H9 (cell line): ENCODE results near the gene DYRK1A. TPM values are rescaled to one million over a fixed set of nuclear protein-coding genes. Genes with fewer than 3 reads are reported as not detected.
A peak's percentile ranks its signal among the peaks of the same experiment; 100 is the strongest.

Source experiments
- DNase-seq: peaks from one replicate; pipeline ENCODE4 v3.0.0-alpha.2; 2017
- H2AFZ ChIP-seq: one replicate; pipeline ENCODE4 v1.6.1; 2013; ENCODE audit warnings: mild to moderate bottlenecking, low read length, control low read depth, moderate library complexity
- H2AK5ac ChIP-seq: 2 replicates; pipeline ENCODE4 v1.6.1; 2013; ENCODE audit warnings: low read length, control low read depth, mixed read lengths; ENCODE audit not compliant: insufficient read length
- H2BK120ac ChIP-seq: one replicate; pipeline ENCODE4 v1.6.1; 2013; ENCODE audit warnings: low read depth, mild to moderate bottlenecking, low read length, control low read depth, inconsistent platforms; ENCODE audit not compliant: poor library complexity, severe bottlenecking
- H2BK12ac ChIP-seq: 2 replicates; pipeline ENCODE4 v1.6.1; 2013; ENCODE audit warnings: low read length, control low read depth, mixed read lengths, low read depth; ENCODE audit not compliant: insufficient read length
- H2BK15ac ChIP-seq: 2 replicates; pipeline ENCODE4 v1.6.1; 2013; ENCODE audit warnings: low read depth, low read length, control low read depth
- H2BK20ac ChIP-seq: one replicate; pipeline ENCODE4 v1.6.1; 2013; ENCODE audit warnings: low read depth, mild to moderate bottlenecking, low read length, control low read depth, inconsistent platforms; ENCODE audit not compliant: poor library complexity, severe bottlenecking
- H2BK5ac ChIP-seq: 2 replicates; pipeline ENCODE4 v1.6.1; 2013; ENCODE audit warnings: low read length, control low read depth, mixed read lengths; ENCODE audit not compliant: insufficient read length
- H3K14ac ChIP-seq: 2 replicates; pipeline ENCODE4 v1.6.1; 2013; ENCODE audit warnings: low read length, control low read depth; ENCODE audit not compliant: insufficient read depth
- H3K18ac ChIP-seq: 2 replicates; pipeline ENCODE4 v1.6.1; 2013; ENCODE audit warnings: low read depth, mild to moderate bottlenecking, mixed read lengths, low read length, control low read depth; ENCODE audit not compliant: insufficient read length
- H3K23ac ChIP-seq: 2 replicates; pipeline ENCODE4 v1.6.1; 2013; ENCODE audit warnings: low read length, control low read depth, mixed read lengths, low read depth; ENCODE audit not compliant: insufficient read length
- H3K23me2 ChIP-seq: 2 replicates; pipeline ENCODE4 v1.6.1; 2013; ENCODE audit warnings: low read depth, mild to moderate bottlenecking, mixed read lengths, low read length, control low read depth; ENCODE audit not compliant: insufficient read length, poor library complexity, severe bottlenecking
- H3K27ac ChIP-seq: 2 replicates; pipeline ENCODE4 v1.5.1; 2013; ENCODE audit warnings: low read length, control low read depth, mixed read lengths, low read depth; ENCODE audit not compliant: insufficient read length
- H3K27me3 ChIP-seq: 2 replicates; pipeline ENCODE4 v1.6.1; 2013; ENCODE audit warnings: low read length, control low read depth, inconsistent platforms; ENCODE audit not compliant: insufficient read depth
- H3K4ac ChIP-seq: 2 replicates; pipeline ENCODE4 v1.6.1; 2013; ENCODE audit warnings: low read depth, mild to moderate bottlenecking, control low read depth, inconsistent platforms, low read length, moderate library complexity
- H3K4me1 ChIP-seq: 2 replicates; pipeline ENCODE4 v1.6.1; 2013; ENCODE audit warnings: low read length, control low read depth, inconsistent platforms; ENCODE audit not compliant: insufficient read depth
- H3K4me2 ChIP-seq: 2 replicates; pipeline ENCODE4 v1.6.1; 2013; ENCODE audit warnings: low read length, control low read depth, mixed read lengths; ENCODE audit not compliant: insufficient read length, insufficient read depth
- H3K56ac ChIP-seq: 2 replicates; pipeline ENCODE4 v1.6.1; 2013; ENCODE audit warnings: low read depth, mild to moderate bottlenecking, mixed read lengths, low read length, control low read depth; ENCODE audit not compliant: insufficient read length
- H3K79me1 ChIP-seq: 2 replicates; pipeline ENCODE4 v1.6.1; 2013; ENCODE audit warnings: low read depth, mild to moderate bottlenecking, moderate library complexity, low read length, control low read depth, inconsistent platforms; ENCODE audit not compliant: insufficient read depth, poor library complexity, severe bottlenecking
- H3K79me2 ChIP-seq: 2 replicates; pipeline ENCODE4 v1.6.1; 2013; ENCODE audit warnings: low read length, control low read depth, inconsistent platforms; ENCODE audit not compliant: insufficient read depth
- H3K9ac ChIP-seq: 2 replicates; pipeline ENCODE4 v1.6.1; 2013; ENCODE audit warnings: low read length, control low read depth, mixed read lengths; ENCODE audit not compliant: insufficient read length; ENCODE audit errors: extremely low read depth
- H3K9me3 ChIP-seq: one replicate; pipeline ENCODE4 v1.6.1; 2013; ENCODE audit warnings: low read depth, low read length, inconsistent platforms; ENCODE audit not compliant: control insufficient read depth
- H3T11ph ChIP-seq: one replicate; pipeline ENCODE4 v1.6.1; 2013; ENCODE audit warnings: mild to moderate bottlenecking, low read length, control low read depth, inconsistent platforms
- H4K20me1 ChIP-seq: one replicate; pipeline ENCODE4 v1.6.1; 2013; ENCODE audit not compliant: control insufficient read depth, insufficient read length, insufficient read depth
- H4K5ac ChIP-seq: 2 replicates; pipeline ENCODE4 v1.6.1; 2013; ENCODE audit warnings: low read depth, mild to moderate bottlenecking, mixed read lengths, low read length, control low read depth; ENCODE audit not compliant: insufficient read length
- H4K8ac ChIP-seq: replicated peaks from 2 replicates; pipeline ENCODE4 v1.6.1; 2013; ENCODE audit warnings: low read length, control low read depth, mixed read lengths, low read depth; ENCODE audit not compliant: insufficient read length
- H4K91ac ChIP-seq: 2 replicates; pipeline ENCODE4 v1.6.1; 2013; ENCODE audit warnings: low read depth, mild to moderate bottlenecking, moderate library complexity, mixed read lengths, low read length, control low read depth; ENCODE audit not compliant: insufficient read length
- H3K27ac Mint-ChIP-seq, 3 experiments: 2 replicates in 2 of 3; 3 replicates in 1 of 3; pipeline ENCODE4 v1.8.0; 2020 to 2021; ENCODE audit warnings: mixed read lengths in 3 of 3, mild to moderate bottlenecking in 1 of 3, moderate library complexity in 1 of 3
- H3K27me3 Mint-ChIP-seq: 2 replicates; pipeline ENCODE4 v1.8.0; 2021; ENCODE audit warnings: low read depth, mild to moderate bottlenecking, moderate library complexity, mixed read lengths
- H3K36me3 Mint-ChIP-seq, 3 experiments: 2 replicates in 2 of 3; 3 replicates in 1 of 3; pipeline ENCODE4 v1.8.0; 2020 to 2021; ENCODE audit warnings: low read depth in 3 of 3, mixed read lengths in 3 of 3; ENCODE audit not compliant: insufficient read depth in 1 of 3
- H3K4me1 Mint-ChIP-seq, 2 experiments: 2 replicates each; pipeline ENCODE4 v1.8.0; 2020; ENCODE audit warnings: mixed read lengths in 2 of 2
- H3K4me3 Mint-ChIP-seq, 2 experiments: 2 replicates in 1 of 2; 3 replicates in 1 of 2; pipeline ENCODE4 v1.8.0; 2020 to 2021; ENCODE audit warnings: mild to moderate bottlenecking in 2 of 2, mixed read lengths in 2 of 2, moderate library complexity in 1 of 2
- H3K9me3 Mint-ChIP-seq, 2 experiments: 2 replicates in 1 of 2; 3 replicates in 1 of 2; pipeline ENCODE4 v1.8.0; 2020; ENCODE audit warnings: mild to moderate bottlenecking in 2 of 2, mixed read lengths in 2 of 2, moderate library complexity in 1 of 2
- WGBS: extraction: QIAGEN DNeasy Blood & Tissue Kit; methylation state at CpG from one replicate; pipeline ENCODE4 v1.1.7; 2013; ENCODE audit warnings: missing lambda C conversion rate, low lambda C conversion rate, mixed read lengths; ENCODE audit not compliant: insufficient read length; ENCODE audit errors: extremely low coverage; 5-methylcytosine and 5-hydroxymethylcytosine counted together
- total RNA-seq: library from RNA; stranded (reverse); gene quantifications from 2 replicates; pipeline ENCODE4 v1.2.1, GENCODE V29; 2021
- TF ChIP-seq, protein P1 (sequence below): fragments of 200-600 bp; sonication (generic); conservative IDR thresholded peaks from 3 replicates; pipeline ENCODE4 v1.8.0; 2021; ENCODE audit warnings: antibody characterized with exemption, mild to moderate bottlenecking

The DYRK1A gene
- total RNA-seq, 1 experiment from 2014 or later, result 73.6 TPM

DNA sequence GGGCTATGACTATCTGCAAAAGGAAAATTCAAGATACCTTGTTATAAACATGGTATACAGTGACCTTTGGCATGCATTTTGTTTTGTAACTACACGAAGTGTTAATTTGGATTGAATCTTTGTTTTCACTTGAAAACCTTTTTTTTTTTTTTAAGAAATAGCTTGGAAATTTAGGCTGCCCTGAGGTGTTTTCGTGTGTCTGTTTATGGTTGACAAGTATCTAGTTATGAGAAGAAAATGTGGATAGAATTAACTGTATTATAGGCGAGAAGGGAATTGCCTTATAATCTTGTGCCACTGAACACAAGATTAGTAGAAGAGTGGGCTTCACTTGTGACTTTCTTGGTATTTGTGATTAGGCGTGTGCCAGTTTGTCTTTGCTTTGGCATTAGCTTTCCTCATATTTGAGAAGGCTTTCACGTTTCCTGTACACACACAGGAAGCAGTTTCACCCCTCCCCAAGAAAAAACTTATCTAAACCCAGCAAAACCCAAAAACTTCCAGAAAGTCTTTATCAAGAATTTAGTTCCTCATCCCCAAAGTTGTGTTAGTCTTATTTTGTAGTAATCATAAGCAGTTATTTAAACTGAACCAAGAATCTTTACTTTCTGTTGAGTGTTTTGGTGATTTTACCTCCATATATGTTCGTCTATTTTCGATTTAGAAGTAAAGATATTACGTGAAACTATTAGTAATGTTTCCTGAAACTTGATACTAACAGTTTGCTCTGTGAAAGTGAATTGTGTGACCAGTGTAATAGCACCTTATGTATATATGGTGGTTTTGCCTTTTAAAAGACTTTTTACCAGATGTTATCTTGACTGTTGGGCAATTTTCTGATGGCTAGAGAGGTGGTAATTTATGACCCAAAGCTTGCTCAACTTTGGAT is 3.8 kb downstream of the DYRK1A start:
- no CpG with 5 or more reads among the region's 8 CpGs for WGBS
- peaks cover 56 to 61% of the 10 kb centered on the region in 2 experiments for H3K4me1 Mint-ChIP-seq

More for the DNA sequence above, 3.8 kb downstream of the DYRK1A start:
- no peak overlapping the region for H4K5ac ChIP-seq
- H3K4me3 Mint-ChIP-seq, result peak overlapping the region; percentile 84 to 91; a peak in 4 of 5 replicates
- H3K23me2 ChIP-seq, result peaks cover 10% of the 10 kb centered on the region
- no peaks in the 10 kb centered on the region for H3K79me1 ChIP-seq
- H3K27ac Mint-ChIP-seq, result peak overlapping the region; percentile 10 to 62 (median 16); a peak in 4 of 7 replicates
- no peak overlapping the region for H2BK15ac ChIP-seq
- peaks cover 3 to 6% of the 10 kb centered on the region in 2 experiments for H3K9me3 Mint-ChIP-seq
- no peak overlapping the region for H3K27ac ChIP-seq
- H3T11ph ChIP-seq, result no peak overlapping the region
- peak overlapping the region; percentile 27 for H3K4me2 ChIP-seq
- no peak overlapping the region for H2BK120ac ChIP-seq
- no peaks in the 10 kb centered on the region for H3K9me3 ChIP-seq
- H3K27me3 ChIP-seq, result no peaks in the 10 kb centered on the region
- H2BK20ac ChIP-seq, result no peak overlapping the region
- H3K4me1 ChIP-seq, result no peaks in the 10 kb centered on the region; the same call in 1 of the 2 replicates
- no peak overlapping the region for H2AFZ ChIP-seq
- no peak overlapping the region for H3K14ac ChIP-seq
- H3K4ac ChIP-seq, result no peak overlapping the region
- no peak overlapping the region for H2BK12ac ChIP-seq
- H3K9ac ChIP-seq, result peak overlapping the region; percentile 40
- H3K79me2 ChIP-seq, result peaks cover 60% of the 10 kb centered on the region
- no peak overlapping the region for H2AK5ac ChIP-seq
- TF ChIP-seq, protein P1, sequence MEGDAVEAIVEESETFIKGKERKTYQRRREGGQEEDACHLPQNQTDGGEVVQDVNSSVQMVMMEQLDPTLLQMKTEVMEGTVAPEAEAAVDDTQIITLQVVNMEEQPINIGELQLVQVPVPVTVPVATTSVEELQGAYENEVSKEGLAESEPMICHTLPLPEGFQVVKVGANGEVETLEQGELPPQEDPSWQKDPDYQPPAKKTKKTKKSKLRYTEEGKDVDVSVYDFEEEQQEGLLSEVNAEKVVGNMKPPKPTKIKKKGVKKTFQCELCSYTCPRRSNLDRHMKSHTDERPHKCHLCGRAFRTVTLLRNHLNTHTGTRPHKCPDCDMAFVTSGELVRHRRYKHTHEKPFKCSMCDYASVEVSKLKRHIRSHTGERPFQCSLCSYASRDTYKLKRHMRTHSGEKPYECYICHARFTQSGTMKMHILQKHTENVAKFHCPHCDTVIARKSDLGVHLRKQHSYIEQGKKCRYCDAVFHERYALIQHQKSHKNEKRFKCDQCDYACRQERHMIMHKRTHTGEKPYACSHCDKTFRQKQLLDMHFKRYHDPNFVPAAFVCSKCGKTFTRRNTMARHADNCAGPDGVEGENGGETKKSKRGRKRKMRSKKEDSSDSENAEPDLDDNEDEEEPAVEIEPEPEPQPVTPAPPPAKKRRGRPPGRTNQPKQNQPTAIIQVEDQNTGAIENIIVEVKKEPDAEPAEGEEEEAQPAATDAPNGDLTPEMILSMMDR, result no peak
- H3K27me3 Mint-ChIP-seq, result no peaks in the 10 kb centered on the region
- H4K91ac ChIP-seq, result no peak overlapping the region
- H3K36me3 Mint-ChIP-seq, result peaks cover 2 to 4% (median 4%) of the 10 kb centered on the region in 3 experiments
- no peak overlapping the region for H3K56ac ChIP-seq
- no peak for DNase-seq
- H2BK5ac ChIP-seq, result no peak overlapping the region
- no peak overlapping the region for H3K18ac ChIP-seq
- no peak overlapping the region for H3K23ac ChIP-seq
- no peaks in the 10 kb centered on the region for H4K20me1 ChIP-seq
- H4K8ac ChIP-seq, result no peak overlapping the region
